22Rv1 (cell line): Measurements from ENCODE around the gene GCKR.
"Not testable (repeated sequence)": the region's sequence is repeated elsewhere in the genome, so short reads cannot be mapped to it uniquely, and the experiment has no call there.

Experiments used
- CTCF ChIP-seq: fragments of 450-650 bp; IDR thresholded peaks from 2 replicates; pipeline ENCODE4 v1.5.1; 2017; ENCODE audit warnings: mild to moderate bottlenecking
- ZFX ChIP-seq: fragments of 450-650 bp; IDR thresholded peaks from 2 replicates; pipeline ENCODE4 v1.6.1; 2017; ENCODE audit warnings: antibody characterized with exemption, borderline replicate concordance

GRCh38 chr2:27538839-27539450, 42.3 kb downstream of the GCKR start:
- not testable (repeated sequence) for TF ChIP-seq CTCF, ZFX
